CD4-positive, alpha-beta T cell treated with Interleukin-15 for 4 hours (primary cell): ENCODE data around the gene ANKRD52.
"Not testable (repeated sequence)": the region's sequence is repeated elsewhere in the genome, so short reads cannot be mapped to it uniquely, and the experiment has no call there.

Experiments
- DNase-seq: peaks from one replicate; pipeline ENCODE4 v3.0.0-alpha.2; 2020; ENCODE audit warnings: low spot score

Gene ANKRD52

DNA sequence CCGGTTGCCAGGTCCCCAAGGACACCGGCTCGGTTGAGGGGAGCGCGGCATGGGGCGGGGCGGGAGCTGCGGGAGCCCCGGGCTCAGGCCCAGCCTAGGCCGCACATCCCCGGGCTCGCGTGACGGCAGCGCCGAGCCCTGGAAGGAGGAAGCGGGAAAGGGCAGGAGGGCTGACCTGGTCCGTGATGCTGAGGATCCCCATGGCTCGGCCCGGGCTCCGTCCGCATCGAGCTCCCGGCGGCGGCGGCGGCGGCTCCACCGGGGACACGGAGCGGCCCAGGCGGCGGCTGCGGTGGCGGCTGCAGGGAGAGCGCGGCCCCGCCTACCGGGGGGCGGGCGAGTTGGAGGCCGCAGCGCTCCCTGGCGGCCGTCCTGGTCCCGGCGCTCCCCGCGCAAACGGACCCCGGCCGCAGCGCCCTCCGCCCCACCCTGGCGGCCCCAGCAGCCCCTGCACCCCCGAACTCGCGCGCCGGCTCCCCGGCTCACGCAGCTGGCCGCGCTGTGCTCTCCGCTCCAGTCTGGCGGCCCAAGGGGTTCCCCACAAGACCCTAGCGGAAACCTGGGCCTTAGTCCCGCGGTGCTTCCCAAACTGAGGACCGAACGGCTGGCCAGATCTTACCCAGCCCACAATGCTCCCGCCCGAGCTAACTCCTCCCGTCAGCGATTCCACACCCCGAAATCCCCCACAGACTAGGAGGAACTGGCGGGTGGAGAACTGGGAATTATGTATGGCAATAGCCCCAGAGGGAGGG lies at the start of gene ANKRD52:
Gene ANKRD52 (minus strand): TSS at position 317 of the 752 bp plus-strand sequence. CDS start 115 bp downstream, at position 202.
- peak; percentile 72 for DNase-seq

DNA sequence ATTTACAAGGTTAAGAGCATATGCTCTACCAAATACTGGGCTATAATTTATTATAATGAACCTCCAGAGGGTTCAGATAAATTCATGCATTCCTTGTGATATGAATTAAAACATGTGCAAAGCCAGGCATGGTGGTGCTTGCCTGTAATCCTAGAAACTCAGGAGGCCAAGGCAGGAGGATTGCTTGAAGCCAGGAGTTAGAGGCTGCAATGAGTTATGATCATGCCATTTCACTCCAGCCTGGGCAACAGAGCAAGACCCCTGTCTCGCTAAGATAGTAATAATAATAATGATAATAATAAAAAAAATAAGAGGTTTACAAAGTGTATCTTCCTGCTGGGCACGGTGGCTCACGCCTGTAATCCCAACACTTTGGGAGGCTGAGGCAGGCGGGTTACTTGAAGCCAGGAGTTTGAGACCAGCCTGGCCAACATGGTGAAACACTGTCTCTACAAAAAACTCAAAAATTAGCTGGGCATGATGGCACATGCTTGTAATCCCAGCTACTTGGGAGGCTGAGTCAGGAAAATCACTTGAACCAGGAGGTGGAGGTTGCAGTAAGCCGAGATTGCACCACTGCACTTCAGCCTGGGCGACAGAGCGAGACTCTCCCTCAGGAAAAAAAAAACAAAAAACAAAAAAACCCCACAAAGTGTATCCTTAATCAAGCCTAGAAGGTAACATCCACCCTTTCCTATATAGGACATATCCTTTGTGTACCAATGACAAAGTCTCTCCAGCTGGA lies 49.2 kb upstream of the ANKRD52 start:
- no peak for DNase-seq

DNA sequence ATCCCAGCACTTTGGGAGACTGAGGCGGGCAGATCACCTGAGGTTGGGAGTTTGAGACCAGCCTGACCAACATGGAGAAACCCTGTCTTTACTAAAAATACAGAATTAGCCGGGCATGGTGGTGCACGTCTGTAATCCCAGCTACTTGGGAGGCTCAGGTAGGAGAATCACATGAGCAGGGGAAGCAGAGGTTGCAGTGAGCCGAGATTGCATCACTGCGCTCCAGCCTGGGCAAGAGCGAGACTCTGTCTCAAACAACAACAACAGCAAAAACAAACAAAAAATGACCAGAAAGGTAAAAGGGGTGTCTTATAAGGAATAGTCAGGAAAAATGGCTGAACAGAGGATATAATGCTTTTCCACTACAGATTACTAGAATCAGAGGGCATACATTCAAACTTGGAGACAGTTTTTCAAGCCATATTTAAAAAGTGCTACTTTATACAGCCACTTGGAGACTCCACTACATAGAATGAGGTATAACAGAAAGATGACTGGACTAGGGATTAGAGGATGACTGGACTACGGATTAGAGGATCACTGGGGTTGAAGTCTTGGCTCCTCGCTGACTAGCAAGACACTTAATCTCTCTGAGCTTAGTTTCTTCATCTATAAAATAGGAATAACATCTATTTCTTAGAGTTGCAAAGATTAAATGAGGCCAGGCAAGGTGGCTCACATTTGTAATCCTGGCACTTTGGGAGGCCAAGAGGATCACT lies 46.8 kb upstream of the ANKRD52 start:
- no peak for DNase-seq

DNA sequence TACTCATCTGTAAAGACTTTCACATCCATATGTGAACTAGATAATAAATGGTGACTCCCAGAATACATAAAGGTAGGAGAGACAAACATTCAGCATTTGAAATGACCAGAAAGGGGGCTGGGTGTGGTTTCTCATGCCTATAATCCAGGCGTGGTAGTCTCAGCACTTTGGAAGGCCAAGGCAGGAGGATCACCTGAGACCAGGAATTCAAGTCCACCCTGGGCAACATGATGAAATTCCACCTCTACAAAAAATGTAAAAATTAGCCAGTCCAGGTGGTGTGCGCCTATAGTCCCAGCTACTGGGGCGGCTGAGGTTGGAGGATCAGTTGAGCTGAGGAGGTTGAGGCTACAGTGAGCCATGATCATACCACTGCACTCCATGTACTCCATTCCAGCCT lies 46.1 kb upstream of the ANKRD52 start:
- no peak for DNase-seq

DNA sequence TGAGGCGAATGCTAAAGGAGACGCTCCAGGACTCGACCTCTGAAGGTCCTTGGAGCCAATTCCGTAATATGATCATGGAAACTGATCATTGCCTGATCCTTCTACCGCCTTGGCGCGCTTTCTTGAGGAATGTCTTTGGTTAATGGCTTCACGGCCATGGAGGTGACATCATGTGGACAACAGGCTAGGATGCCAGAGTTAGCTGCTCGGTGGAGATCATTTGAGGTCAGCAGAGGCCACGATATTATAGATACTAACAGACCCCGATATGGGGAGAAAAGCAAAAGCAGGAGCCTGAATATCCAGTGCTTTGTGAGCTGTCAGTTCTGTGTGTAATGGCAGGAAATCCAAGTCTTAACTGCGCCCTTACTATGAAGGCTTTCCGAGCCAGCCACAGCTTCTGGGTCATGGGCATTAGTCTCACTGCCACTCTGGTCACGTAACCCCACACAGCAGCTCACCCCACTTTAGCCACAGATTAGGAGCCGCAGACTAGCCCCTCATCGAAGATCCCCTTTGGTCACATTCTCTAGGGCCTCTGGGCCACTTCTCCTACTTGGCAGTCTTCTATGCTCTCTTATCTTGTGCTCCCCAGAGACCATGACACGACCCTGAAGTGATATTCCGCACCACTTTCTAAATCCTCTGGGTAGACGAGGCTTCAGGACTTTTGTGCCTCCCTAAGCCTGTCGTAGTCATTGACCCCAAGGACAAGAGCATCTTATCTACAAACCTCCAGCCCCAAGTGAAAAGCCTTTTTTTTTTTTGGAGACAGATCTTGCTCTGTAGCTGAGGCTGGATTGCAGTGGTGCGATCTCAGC lies 42.7 kb upstream of the ANKRD52 start:
- no peak for DNase-seq

DNA sequence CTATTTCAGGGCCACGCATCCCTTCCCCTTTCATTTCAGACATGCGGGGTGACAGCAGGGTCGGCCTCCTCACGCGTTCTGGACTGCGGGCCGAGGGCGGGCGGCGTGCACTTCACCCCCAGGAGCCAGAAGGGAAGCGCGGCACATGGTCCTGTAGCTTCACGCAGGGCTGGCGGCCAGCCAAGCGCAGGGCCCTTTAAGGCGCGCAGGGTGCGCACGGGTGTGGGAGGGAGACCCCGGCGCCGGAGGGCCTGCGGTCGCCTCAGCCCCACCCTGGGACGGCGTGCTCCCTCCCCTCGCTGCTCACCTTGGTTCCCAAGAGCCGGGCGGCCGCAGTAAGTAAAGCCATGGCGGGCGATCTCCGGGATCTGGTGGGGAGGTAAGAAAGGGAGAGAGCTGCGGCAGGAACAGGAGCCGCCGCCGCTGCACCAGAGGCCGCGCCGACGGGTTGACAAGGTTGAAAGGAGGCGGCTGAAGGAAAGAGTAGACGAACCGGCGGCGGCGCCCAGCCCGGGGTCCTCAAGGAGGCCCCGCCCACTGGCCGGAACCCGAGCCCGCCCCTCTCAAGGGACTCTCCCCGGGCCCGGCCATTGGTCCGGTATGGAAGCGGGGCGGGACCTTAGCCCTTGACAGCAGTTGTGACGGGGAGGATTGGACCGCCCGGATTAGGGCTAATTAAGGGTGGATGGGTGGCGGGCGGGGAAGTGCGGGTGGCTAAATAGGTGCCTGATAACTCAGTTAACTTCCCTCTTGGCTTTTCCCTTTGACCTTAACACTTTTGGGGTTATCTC lies 41.9 kb upstream of the ANKRD52 start, which contains the start of gene CS:
Gene CS (minus strand): TSS at position 478 of the 791 bp plus-strand sequence. CDS start 129 bp downstream, at position 349.
- DNase-seq = peak; percentile 99

DNA sequence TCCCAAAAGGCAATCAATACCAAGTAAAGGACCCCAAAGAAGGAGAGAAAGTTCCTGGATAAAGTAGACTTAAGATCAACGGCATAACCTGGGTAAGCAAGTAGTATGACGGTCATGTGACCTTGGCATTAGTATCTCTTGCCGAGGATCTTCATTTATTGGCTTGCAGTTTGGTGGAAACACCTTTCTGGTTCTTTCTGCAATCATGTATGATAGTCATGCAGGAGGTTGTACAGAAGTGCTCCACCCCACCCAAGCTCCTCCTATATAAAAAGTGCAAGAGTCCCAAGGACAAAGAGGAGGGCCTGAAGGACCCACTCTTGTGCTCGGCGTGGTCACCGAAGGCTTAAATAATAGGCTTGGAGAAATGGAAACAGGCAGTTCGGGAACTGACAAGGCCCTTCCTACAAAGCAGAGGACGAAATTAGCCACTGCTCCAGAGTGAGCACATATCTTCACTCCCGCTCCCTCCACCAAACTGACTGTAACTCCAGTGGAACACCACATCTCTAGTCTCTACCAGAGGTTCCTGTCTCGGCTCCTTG lies 41.2 kb upstream of the ANKRD52 start:
- DNase-seq = peak; percentile 55

DNA sequence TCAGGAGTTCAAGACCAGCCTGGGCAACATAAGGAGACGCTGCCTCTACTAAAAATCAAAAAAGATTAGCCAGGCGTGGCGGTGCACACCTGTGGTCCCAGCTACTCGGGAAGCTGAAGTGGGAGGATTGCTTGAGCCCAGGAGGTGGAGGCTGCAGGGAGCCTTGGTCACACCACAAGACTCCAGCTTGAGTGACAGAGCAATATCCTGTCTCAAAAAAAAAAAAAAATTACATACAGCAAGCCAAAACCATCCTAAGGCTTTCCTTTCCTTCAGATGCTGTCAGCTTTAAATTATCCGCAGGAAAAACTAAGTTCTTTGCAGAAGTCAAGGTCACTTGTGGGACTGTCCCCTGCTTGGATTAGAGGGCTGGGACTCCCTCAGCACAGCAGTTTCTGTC lies 40.6 kb upstream of the ANKRD52 start:
- DNase-seq = no peak

DNA sequence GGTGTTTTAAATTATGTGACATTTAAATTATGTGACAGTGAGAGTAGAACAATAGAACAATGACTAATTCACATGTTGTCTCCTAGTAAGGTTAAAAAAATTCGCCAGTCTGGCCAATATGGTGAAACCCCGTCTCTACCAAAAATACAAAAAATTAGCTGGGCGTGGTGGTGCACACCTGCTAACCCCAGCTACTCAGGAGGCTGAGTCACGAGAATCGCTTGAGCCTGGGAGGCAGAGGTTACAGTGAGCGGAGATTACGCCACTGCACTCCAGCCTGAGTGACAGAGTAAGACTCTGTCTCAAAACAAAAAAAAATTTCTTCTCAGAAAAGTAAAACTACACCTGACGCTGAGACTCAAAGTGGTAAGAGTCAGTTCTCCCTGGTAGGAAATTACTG lies 39.2 kb upstream of the ANKRD52 start:
- DNase-seq = no peak

DNA sequence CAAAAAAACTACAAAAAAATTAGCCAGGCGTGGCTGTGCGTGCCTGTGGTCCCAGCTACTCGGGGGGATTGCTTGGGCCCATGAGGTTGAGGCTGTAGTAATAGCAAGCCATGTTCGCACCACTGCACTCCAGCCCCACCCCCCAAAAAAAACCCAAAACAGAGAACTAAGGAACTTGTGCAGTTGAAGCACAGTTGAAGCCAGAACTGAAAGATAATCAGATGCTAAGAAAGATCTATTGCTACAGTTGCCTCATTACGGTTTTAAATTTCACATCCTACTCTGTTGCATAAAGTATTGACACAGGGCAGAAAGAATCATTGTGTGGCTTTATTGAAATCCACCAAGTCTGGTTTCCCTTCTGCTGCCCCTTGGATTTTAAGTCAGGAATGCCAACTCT lies 38.1 kb upstream of the ANKRD52 start:
- no peak for DNase-seq

DNA sequence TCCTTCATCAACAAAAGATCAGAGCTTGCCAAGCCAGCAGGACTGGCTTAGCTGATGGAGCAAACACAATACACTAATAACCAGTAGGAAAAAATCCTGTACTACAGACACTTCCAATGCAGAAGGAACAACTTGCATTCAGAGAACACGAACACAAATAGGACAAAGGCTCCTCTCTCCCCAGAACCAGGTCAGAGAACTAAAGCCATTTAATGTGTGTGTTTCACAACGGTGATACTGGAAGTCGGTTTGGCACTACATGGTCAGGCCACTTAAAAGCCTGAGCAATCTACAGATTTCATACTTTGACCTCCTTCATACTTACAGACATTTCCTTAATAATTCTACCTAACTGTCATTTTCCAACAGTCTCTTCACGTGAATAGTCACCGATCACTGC lies 35.6 kb upstream of the ANKRD52 start:
- no peak for DNase-seq

DNA sequence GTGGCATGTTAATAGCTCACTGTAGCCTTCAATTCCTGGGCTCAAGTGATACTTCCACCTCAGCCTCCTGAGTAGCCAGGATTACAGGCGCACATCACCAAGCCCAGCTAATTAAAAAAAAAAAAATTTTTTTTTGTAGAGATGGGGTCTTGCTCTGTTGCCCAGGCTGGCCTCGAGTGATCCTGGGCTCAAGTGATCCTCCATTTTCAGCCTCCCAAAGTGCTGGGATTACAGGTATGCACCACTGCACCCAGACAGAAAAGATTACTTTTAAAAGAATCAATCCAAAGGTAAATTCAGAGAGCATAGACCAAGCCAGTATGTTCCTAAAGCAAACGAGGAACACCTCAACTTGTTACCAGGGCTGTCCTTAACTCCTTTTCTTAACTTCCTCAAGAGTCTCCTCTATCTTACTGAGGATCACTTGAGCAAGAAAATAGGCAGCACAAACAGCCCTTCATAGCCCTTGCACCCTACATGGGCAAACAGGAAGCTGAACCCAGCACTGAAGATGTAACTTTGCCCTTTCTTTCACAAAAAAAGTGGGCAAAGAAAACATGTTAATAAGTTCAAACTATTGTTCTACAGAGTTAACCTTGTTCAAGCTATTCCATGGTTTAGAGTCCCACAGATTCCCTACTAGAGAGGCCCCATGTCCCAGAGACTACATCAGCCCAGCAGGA lies 30.7 kb upstream of the ANKRD52 start:
- DNase-seq = no peak

DNA sequence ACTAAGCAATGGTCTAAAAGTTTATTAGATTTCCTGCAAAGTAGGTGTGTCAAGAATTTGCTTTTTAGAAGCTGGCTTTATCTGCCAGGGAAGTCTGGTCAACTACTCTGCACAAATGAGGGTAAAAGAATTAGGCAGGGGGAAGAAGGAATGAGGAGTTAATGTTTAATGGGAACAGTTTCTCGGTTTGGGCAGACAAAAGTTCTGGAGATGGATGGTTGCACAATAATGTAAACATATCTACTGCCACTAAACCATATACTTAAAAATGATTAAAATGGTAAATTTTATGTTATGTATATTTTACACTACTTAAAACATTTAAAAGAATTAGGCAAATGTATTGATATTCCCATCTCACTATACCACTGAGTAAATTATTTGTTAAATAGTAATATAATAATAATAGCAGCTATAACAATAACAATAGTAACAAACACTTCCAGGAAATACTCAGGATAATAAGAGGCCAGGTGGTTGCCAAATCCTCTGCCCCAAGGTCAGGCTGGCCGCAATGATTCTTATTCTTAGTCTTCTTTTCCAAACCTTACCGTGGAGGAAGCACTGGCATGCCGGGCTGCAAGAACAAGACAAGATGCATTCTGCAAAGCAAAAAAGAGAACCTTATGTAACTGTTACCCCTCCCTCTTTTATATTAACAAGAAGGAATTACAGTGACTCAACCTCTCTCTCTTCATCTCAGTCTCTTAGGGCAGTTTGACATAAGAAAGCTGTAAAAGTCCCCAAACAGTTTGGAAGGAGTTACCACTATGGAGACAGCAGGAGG lies 28.1 kb upstream of the ANKRD52 start:
- no peak for DNase-seq

DNA sequence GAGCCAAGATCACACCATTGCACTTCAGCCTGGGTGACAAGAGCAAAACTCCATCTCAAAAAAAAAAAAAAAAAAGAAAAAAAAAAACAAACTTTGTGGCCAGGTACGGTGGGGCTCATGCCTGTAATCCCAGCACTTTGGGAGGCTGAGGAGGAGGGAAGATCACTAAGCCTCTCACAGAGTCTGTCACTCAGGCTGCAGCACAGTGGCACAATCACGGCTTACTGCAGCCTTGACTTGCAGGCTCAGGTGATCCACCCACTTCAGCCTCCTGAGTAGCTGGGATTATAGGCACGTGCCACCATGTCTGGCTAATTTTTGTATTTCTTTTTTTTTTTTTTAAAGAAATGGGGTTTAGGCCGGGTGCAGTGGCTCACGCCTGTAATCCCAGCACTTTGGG lies 26.1 kb upstream of the ANKRD52 start:
- not testable (repeated sequence) for DNase-seq

DNA sequence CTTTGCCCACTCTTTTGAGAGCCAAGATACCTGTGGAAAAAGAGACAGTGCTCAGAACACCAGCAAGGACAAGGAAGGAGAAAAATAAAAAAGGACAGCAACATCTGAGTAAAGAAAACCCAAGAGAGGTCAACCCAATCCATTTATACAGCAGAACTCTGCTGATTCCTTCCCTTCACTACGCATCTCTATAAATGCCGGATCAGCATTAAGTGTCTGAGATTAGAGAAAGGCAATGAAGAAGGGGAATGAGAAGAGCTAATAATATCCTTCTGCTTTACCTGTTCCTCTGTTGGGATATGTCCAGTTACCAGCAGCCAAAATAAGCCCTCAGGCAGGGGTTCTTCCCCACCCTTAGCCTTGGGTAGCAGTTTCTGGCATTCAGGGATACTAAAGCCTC lies 24.4 kb upstream of the ANKRD52 start:
- no peak for DNase-seq

DNA sequence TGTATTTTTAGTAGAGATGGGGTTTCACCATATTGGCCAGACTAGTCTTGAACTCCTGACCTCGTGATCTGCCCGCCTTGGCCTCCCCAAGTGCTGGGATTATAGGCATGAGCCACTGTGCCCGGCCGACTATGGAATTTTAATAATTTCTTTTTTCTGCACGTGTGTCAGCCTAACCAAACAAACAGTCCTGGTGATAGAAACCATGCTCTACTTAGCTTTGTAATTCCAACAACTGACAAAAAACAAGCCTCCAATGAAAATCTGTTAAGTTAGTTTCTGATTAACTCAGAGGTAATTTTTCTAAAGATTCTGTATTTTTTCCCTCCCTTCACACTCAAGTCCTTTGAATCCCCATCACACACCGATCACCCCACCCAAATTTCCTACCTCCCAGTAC lies 23.8 kb upstream of the ANKRD52 start:
- DNase-seq = no peak

DNA sequence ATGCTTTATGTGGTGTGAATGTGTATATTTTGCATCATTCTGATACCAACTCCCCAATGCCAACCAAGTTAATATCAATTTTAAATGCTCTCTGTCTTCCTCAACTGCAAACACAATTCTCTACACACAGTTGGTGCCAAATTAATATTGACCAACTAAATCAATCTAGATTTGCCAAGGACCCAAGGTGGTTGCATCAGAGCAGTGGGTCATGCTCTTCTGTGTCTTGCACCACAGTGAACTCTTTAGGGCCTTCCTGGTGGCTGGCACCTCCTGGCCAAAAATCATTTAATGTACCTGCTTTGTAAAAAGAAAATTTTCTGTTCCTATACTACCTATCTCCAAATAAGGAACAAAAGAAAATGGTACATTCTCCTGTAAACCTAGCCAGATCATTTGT lies 22.7 kb upstream of the ANKRD52 start:
- DNase-seq = no peak

DNA sequence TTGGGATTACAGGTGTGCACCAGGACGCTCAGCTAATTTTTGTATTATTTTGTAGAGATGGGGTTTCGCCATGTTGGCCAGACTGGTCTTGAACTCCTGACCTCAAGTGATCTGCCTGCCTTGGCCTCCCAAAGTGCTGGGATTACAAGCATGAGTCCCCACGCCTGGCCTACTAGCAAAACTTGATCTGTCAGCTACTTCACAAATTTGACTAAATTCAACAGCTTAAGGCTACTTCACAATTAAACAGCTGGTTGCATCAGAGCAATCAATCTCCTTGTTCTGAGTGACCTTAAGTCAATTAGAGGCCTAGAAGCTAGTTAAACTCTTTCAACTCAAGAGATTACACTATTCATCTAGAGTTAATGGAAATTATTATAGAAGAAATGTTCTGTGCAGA lies 20.7 kb upstream of the ANKRD52 start:
- DNase-seq = no peak

DNA sequence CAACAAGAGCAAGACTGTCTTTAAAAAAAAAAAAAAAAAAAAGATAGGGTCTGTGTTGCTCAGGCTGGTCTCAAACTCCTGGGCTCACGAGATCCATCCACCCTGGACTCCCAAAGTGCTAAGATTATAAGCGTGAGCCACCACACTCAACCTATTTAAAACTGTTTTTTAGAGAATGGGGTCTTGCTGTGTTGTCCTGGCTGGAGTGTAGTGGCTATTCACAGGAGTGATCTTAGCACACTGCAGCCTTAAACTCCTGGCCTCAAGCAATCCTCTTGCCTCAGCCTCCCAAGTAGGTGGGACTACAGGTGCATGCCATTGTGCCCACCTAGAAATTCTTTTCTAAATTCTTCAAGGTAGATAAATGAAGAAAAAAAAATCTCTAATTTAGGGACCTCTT lies 16.1 kb upstream of the ANKRD52 start:
- DNase-seq = no peak
